Neural progenitor cell (in vitro differentiated cells): Measurements from ENCODE around the gene GORASP1.

ENCODE experiments used
- EZH2 ChIP-seq: fragments of 200-600 bp; sonication (generic); IDR thresholded peaks from 2 replicates; pipeline ENCODE4 v1.6.1; 2017; ENCODE audit warnings: antibody characterized with exemption, mild to moderate bottlenecking, moderate library complexity
- TF ChIP-seq, protein P1 (sequence below): fragments of 200-600 bp; sonication (generic); IDR thresholded peaks from 2 replicates; pipeline ENCODE4 v1.5.1; 2017; ENCODE audit warnings: antibody characterized with exemption, mild to moderate bottlenecking

DNA sequence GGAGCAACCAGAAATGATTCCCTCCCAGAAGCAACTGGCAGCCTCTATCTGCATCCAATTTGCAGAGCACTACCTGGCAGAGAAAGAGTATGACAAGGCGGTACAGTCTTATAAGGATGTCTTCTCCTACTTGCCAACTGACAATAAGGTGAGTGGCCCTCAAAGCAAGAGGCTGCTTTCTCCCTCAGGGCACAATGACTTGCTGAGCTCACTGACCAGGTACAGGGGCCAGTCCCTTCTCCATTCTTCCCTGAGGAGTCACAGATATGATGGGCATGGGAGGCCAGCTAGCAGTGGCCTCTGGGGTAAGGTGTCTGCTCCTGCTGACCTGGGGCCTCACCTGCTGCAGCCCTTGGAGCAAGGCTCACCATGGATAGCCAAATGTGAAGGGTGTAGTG is 25.7 kb upstream of the GORASP1 start:
- TF ChIP-seq, protein P1, sequence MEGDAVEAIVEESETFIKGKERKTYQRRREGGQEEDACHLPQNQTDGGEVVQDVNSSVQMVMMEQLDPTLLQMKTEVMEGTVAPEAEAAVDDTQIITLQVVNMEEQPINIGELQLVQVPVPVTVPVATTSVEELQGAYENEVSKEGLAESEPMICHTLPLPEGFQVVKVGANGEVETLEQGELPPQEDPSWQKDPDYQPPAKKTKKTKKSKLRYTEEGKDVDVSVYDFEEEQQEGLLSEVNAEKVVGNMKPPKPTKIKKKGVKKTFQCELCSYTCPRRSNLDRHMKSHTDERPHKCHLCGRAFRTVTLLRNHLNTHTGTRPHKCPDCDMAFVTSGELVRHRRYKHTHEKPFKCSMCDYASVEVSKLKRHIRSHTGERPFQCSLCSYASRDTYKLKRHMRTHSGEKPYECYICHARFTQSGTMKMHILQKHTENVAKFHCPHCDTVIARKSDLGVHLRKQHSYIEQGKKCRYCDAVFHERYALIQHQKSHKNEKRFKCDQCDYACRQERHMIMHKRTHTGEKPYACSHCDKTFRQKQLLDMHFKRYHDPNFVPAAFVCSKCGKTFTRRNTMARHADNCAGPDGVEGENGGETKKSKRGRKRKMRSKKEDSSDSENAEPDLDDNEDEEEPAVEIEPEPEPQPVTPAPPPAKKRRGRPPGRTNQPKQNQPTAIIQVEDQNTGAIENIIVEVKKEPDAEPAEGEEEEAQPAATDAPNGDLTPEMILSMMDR = no peak
- no peak for TF ChIP-seq EZH2
